ENCODE data around the gene BFSP1.

Gene BFSP1

DNA sequence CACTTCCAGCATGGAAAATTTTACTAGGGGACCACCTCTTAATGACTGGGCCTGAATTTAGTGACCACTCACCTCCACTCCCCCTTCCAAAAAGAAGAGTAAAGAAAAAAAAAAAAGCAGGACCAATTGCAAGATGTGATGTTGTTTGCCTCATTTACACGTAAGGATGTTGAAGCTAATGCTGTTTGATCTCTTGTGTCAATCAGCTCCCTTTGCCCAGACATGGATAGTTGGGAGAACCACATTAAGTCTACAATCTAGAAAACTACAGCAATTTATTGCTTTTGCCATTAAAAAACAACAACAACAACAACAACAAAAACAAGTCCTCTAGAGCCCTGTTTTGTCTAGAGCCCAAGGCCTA lies 27.7 kb upstream of the BFSP1 start:
- peaks cover 8% of the 10 kb centered on the region for H3K79me1 ChIP-seq (replicated peaks; ENCODE audit: low read length, poor library complexity, severe bottlenecking)
- DNase-seq, result no peak
- peak overlapping the region; percentile 99 for H3K27ac ChIP-seq (ENCODE audit: low read length, poor library complexity, severe bottlenecking)
- no peak overlapping the region for H4K8ac ChIP-seq (ENCODE audit: low read length)
- H3K4me3 ChIP-seq (ENCODE audit: insufficient read depth in 1 of 2, low read depth in 1 of 2, low read length in 2 of 2), result peak overlapping the region in 1 of 2 experiments; percentile 52
- H2AFZ ChIP-seq (ENCODE audit: low read depth, low read length), result no peak overlapping the region
- H2BK5ac ChIP-seq (ENCODE audit: low read depth, low read length, poor library complexity, severe bottlenecking), result no peak overlapping the region
- peak overlapping the region in 1 of 2 experiments; percentile 83 for H3K4ac ChIP-seq (ENCODE audit: low read depth in 1 of 2, low read length in 2 of 2)
- no peak overlapping the region for H3K4me2 ChIP-seq (ENCODE audit: low read length, poor library complexity, severe bottlenecking)
- 36% methylated on average over 1 of the region's 1 CpG for WGBS
- H3K14ac ChIP-seq (ENCODE audit: low read length in 2 of 2), result no peak overlapping the region
- no peaks in the 10 kb centered on the region for H3K36me3 ChIP-seq (ENCODE audit: control insufficient read depth in 1 of 2, insufficient read depth in 2 of 2, low read depth in 1 of 2, low read length in 2 of 2)
- H4K91ac ChIP-seq (ENCODE audit: low read length), result no peak overlapping the region
- no peak overlapping the region for H3K23ac ChIP-seq (ENCODE audit: low read length in 2 of 2)
- H2BK12ac ChIP-seq (ENCODE audit: low read length in 2 of 2), result no peak overlapping the region
- H2BK15ac ChIP-seq (ENCODE audit: low read depth, poor library complexity, severe bottlenecking), result no peak overlapping the region
- H3K9me3 ChIP-seq (ENCODE audit: control insufficient read depth, low read length), result no peaks in the 10 kb centered on the region
- peaks cover 19% of the 10 kb centered on the region for H3K4me1 ChIP-seq (ENCODE audit: control insufficient read depth, insufficient read depth, low read depth, low read length)
- H3K27me3 ChIP-seq (ENCODE audit: control insufficient read depth in 1 of 2, insufficient read depth in 1 of 2, low read length in 2 of 2), result no peaks in the 10 kb centered on the region
- H3K18ac ChIP-seq (ENCODE audit: low read depth in 1 of 2, low read length in 2 of 2), result no peak overlapping the region
- H2AK5ac ChIP-seq (ENCODE audit: low read length, severe bottlenecking), result no peak overlapping the region
- H3K9ac ChIP-seq (ENCODE audit: low read length), result peak overlapping the region; percentile 92
- peak overlapping the region; percentile 76 for H2BK120ac ChIP-seq (ENCODE audit: low read depth, low read length)

DNA sequence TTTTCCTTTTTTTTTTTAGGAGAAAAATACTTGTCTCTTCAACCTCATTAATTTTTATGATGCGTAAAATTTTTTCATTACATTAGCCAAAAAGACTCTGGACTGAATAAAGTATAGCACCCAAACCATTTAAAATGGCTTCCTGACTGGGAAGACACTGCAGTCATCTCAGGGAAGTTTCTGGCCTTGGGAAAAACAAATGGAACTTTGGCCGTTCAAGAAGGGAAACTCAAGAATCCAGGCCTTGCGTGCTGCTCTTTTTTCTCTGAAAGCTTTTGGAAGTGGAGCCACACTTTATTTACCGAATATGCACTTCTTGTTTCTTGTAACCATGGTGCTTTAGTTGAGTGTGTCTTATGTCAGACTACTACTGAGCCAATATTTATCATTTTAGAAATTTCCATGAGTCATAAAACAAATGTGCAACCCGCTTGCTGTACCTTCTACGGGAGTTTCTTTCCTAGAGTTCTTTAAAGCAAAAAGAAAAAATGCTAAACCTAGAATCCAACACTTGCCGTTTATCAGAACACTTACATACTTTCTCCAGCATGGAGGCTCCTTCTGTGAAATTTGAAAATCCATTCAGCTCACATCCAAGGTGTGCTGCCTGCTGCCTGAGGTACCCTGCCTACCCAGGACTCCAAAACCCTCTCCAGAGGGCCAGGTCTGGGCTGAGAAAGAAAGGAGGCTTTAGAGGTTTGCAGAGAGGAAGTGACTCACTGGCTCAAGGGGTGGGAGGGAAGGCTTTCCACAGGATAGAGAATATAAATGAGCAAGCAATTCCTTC lies 27.2 kb upstream of the BFSP1 start:
- H3K36me3 ChIP-seq (ENCODE audit: control insufficient read depth in 1 of 2, insufficient read depth in 2 of 2, low read depth in 1 of 2, low read length in 2 of 2), result no peaks in the 10 kb centered on the region
- no peak overlapping the region for H3K23ac ChIP-seq (ENCODE audit: low read length in 2 of 2)
- peak overlapping the region; percentile 45 for H4K8ac ChIP-seq (ENCODE audit: low read length)
- no peak overlapping the region for H3K14ac ChIP-seq (ENCODE audit: low read length in 2 of 2)
- H3K4ac ChIP-seq (ENCODE audit: low read depth in 1 of 2, low read length in 2 of 2), result peak overlapping the region in 1 of 2 experiments; percentile 73
- no peak overlapping the region for H2BK15ac ChIP-seq (ENCODE audit: low read depth, poor library complexity, severe bottlenecking)
- peak overlapping the region; percentile 29 to 52 for H3K4me3 ChIP-seq (ENCODE audit: insufficient read depth in 1 of 2, low read depth in 1 of 2, low read length in 2 of 2)
- H3K4me2 ChIP-seq (ENCODE audit: low read length, poor library complexity, severe bottlenecking), result peak overlapping the region; percentile 46
- H2BK12ac ChIP-seq (ENCODE audit: low read length in 2 of 2), result no peak overlapping the region
- H3K18ac ChIP-seq (ENCODE audit: low read depth in 1 of 2, low read length in 2 of 2), result peak overlapping the region; percentile 63 to 81
- H3K27me3 ChIP-seq (ENCODE audit: control insufficient read depth in 1 of 2, insufficient read depth in 1 of 2, low read length in 2 of 2), result no peaks in the 10 kb centered on the region
- no peak overlapping the region for H2BK120ac ChIP-seq (ENCODE audit: low read depth, low read length)
- H3K9me3 ChIP-seq (ENCODE audit: control insufficient read depth, low read length), result no peaks in the 10 kb centered on the region
- DNase-seq, result peak; percentile 99
- H3K79me1 ChIP-seq (replicated peaks; ENCODE audit: low read length, poor library complexity, severe bottlenecking), result peaks cover 8% of the 10 kb centered on the region
- peak overlapping the region; percentile 92 for H3K9ac ChIP-seq (ENCODE audit: low read length)
- H4K91ac ChIP-seq (ENCODE audit: low read length), result peak overlapping the region; percentile 44
- H2BK5ac ChIP-seq (ENCODE audit: low read depth, low read length, poor library complexity, severe bottlenecking), result no peak overlapping the region
- H3K27ac ChIP-seq (ENCODE audit: low read length, poor library complexity, severe bottlenecking), result peak overlapping the region; percentile 99
- peaks cover 16% of the 10 kb centered on the region for H3K4me1 ChIP-seq (ENCODE audit: control insufficient read depth, insufficient read depth, low read depth, low read length)
- H2AFZ ChIP-seq (ENCODE audit: low read depth, low read length), result no peak overlapping the region
- no peak overlapping the region for H2AK5ac ChIP-seq (ENCODE audit: low read length, severe bottlenecking)
- WGBS, result 13% methylated on average over 6 of the region's 7 CpGs

DNA sequence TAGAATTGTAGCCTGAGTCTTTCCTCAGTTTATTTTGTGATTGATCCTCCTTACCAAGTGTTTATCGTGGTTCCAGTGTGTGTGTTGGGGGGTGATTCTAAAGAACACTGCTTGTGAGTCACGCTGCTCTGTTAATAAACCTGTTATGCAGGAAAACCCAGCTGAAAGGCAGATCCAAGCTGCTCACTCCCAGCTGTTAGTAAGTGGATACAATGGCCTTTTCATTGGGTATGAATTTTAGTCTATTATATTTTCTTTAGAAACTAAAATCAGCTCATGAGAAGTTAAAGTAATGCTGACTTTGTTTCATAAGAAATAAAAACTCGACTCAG lies 26.5 kb upstream of the BFSP1 start:
- Histone ChIP-seq H2BK15ac (ENCODE audit: low read depth, poor library complexity, severe bottlenecking) (no peak overlapping the region), H2BK12ac (ENCODE audit: low read length in 2 of 2) (peak overlapping the region; percentile 34 to 97), H2AFZ (ENCODE audit: low read depth, low read length) (no peak overlapping the region), H3K18ac (ENCODE audit: low read depth in 1 of 2, low read length in 2 of 2) (peak overlapping the region; percentile 26 to 79), H2AK5ac (ENCODE audit: low read length, severe bottlenecking) (peak overlapping the region; percentile 84), H4K91ac (ENCODE audit: low read length) (peak overlapping the region; percentile 78), H3K79me1 (replicated peaks; ENCODE audit: low read length, poor library complexity, severe bottlenecking) (peaks cover 8% of the 10 kb centered on the region), H3K4me1 (ENCODE audit: control insufficient read depth, insufficient read depth, low read depth, low read length) (peaks cover 16% of the 10 kb centered on the region), H2BK120ac (ENCODE audit: low read depth, low read length) (peak overlapping the region; percentile 69), H3K27ac (ENCODE audit: low read length, poor library complexity, severe bottlenecking) (peak overlapping the region; percentile 99), H3K27me3 (ENCODE audit: control insufficient read depth in 1 of 2, insufficient read depth in 1 of 2, low read length in 2 of 2) (no peaks in the 10 kb centered on the region), H3K4ac (ENCODE audit: low read depth in 1 of 2, low read length in 2 of 2) (peak overlapping the region; percentile 71 to 73), H3K14ac (ENCODE audit: low read length in 2 of 2) (no peak overlapping the region), H4K8ac (ENCODE audit: low read length) (no peak overlapping the region), H3K9me3 (ENCODE audit: control insufficient read depth, low read length) (no peaks in the 10 kb centered on the region), H3K4me3 (ENCODE audit: insufficient read depth in 1 of 2, low read depth in 1 of 2, low read length in 2 of 2) (peak overlapping the region in 1 of 2 experiments; percentile 52), H3K4me2 (ENCODE audit: low read length, poor library complexity, severe bottlenecking) (peak overlapping the region; percentile 26), H3K36me3 (ENCODE audit: control insufficient read depth in 1 of 2, insufficient read depth in 2 of 2, low read depth in 1 of 2, low read length in 2 of 2) (no peaks in the 10 kb centered on the region), H3K9ac (ENCODE audit: low read length) (peak overlapping the region; percentile 92), H3K23ac (ENCODE audit: low read length in 2 of 2) (no peak overlapping the region), H2BK5ac (ENCODE audit: low read depth, low read length, poor library complexity, severe bottlenecking) (peak overlapping the region; percentile 15)
- DNase-seq, result peak; percentile 92
- 0% methylated on average over 2 of the region's 3 CpGs for whole genome bisulfite sequencing

DNA sequence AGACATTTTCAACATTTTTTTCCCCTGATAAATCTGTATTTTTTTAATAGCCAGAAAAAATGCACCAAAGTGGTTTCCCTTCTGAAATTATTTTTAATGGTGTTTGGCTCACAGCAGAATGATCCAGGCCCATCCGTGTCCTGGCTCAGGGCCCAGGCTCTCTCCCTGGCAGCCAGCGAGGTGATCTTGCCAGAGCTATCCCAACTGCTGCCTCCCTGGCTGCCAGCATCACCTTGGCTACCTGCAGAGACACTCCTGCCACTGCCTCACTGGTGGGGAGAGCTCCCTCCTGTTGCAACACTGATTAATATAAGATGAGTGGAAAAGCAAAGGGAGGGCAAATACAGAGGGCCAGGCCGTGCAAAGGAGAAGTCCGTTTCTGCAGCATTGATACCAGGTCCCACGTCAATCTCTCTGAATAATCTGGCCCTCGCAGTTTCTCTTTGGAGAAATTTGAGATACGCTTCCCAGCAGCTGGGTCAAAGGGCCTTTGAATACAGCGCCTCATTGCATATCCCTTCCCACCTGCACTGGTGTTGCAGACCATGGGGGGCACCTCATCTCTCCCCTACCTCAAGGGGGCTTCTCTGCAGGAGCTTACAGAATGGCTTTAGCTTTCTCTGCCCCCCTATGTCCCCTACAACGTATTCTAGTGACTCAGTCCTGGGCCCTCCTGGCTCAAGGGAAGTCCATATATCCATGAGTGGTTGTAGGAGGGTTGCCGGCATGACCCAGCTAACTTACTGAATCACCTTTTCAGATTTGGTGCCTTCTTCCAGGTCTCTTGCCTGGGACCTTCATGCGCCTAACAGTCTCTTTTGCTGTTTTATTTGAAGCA lies 25.9 kb upstream of the BFSP1 start:
- no peak for DNase-seq
- no peaks in the 10 kb centered on the region for H3K36me3 ChIP-seq (ENCODE audit: control insufficient read depth in 1 of 2, insufficient read depth in 2 of 2, low read depth in 1 of 2, low read length in 2 of 2)
- peak overlapping the region; percentile 26 for H3K4me2 ChIP-seq (ENCODE audit: low read length, poor library complexity, severe bottlenecking)
- peak overlapping the region; percentile 34 to 97 for H2BK12ac ChIP-seq (ENCODE audit: low read length in 2 of 2)
- H3K9me3 ChIP-seq (ENCODE audit: control insufficient read depth, low read length), result no peaks in the 10 kb centered on the region
- no peak overlapping the region for H3K23ac ChIP-seq (ENCODE audit: low read length in 2 of 2)
- peak overlapping the region in 1 of 2 experiments; percentile 52 for H3K4me3 ChIP-seq (ENCODE audit: insufficient read depth in 1 of 2, low read depth in 1 of 2, low read length in 2 of 2)
- H3K27me3 ChIP-seq (ENCODE audit: control insufficient read depth in 1 of 2, insufficient read depth in 1 of 2, low read length in 2 of 2), result no peaks in the 10 kb centered on the region
- peak overlapping the region; percentile 89 for H4K8ac ChIP-seq (ENCODE audit: low read length)
- H3K14ac ChIP-seq (ENCODE audit: low read length in 2 of 2), result peak overlapping the region in 1 of 2 experiments; percentile 78
- H2BK120ac ChIP-seq (ENCODE audit: low read depth, low read length), result peak overlapping the region; percentile 69
- peak overlapping the region; percentile 71 to 73 for H3K4ac ChIP-seq (ENCODE audit: low read depth in 1 of 2, low read length in 2 of 2)
- H4K91ac ChIP-seq (ENCODE audit: low read length), result peak overlapping the region; percentile 88
- H3K79me1 ChIP-seq (replicated peaks; ENCODE audit: low read length, poor library complexity, severe bottlenecking), result peaks cover 10% of the 10 kb centered on the region
- peak overlapping the region; percentile 26 to 79 for H3K18ac ChIP-seq (ENCODE audit: low read depth in 1 of 2, low read length in 2 of 2)
- H3K4me1 ChIP-seq (ENCODE audit: control insufficient read depth, insufficient read depth, low read depth, low read length), result peaks cover 16% of the 10 kb centered on the region
- H2BK15ac ChIP-seq (ENCODE audit: low read depth, poor library complexity, severe bottlenecking), result peak overlapping the region; percentile 41
- H2BK5ac ChIP-seq (ENCODE audit: low read depth, low read length, poor library complexity, severe bottlenecking), result peak overlapping the region; percentile 15
- H2AK5ac ChIP-seq (ENCODE audit: low read length, severe bottlenecking), result peak overlapping the region; percentile 84
- WGBS, result 70% methylated on average over 10 of the region's 11 CpGs
- H3K9ac ChIP-seq (ENCODE audit: low read length), result peak overlapping the region; percentile 92
- H3K27ac ChIP-seq (ENCODE audit: low read length, poor library complexity, severe bottlenecking), result peak overlapping the region; percentile 99
- H2AFZ ChIP-seq (ENCODE audit: low read depth, low read length), result no peak overlapping the region
